RCC 7860 (cell line): ENCODE data around the gene ANKS1B.
"Not testable (repeated sequence)": the region's sequence is repeated elsewhere in the genome, so short reads cannot be mapped to it uniquely, and the experiment has no call there.

Source experiments
- DNase-seq: peaks from one replicate; pipeline ENCODE4 v3.0.0-alpha.2; 2015; ENCODE audit warnings: low spot score
- FAIRE-seq: peaks from 2 replicates; lab custom pipeline; 2012; peaks lifted over from hg19 to GRCh38; lab: Jason Lieb, UNC

ANKS1B gene

GRCh38 chr12:99767809-99768208 is 216.9 kb downstream of the ANKS1B start:
- peak; percentile 84 for FAIRE-seq
- peak; percentile 31 for DNase-seq

GRCh38 chr12:99766408-99766807 is 218.3 kb downstream of the ANKS1B start:
- DNase-seq (no peak), FAIRE-seq (no peak)

- FAIRE-seq = no peak
- no peak for DNase-seq
Observed at GRCh38 chr12:99765469-99766114, 219.1 kb downstream of the ANKS1B start.

- DNase-seq (no peak), FAIRE-seq (no peak)
Observed at GRCh38 chr12:99759444-99759843, 225.3 kb downstream of the ANKS1B start.

GRCh38 chr12:99758997-99759396 is 225.7 kb downstream of the ANKS1B start:
- no peak for FAIRE-seq

GRCh38 chr12:99752740-99753139 is 232.0 kb downstream of the ANKS1B start:
- no peak for FAIRE-seq
- DNase-seq = no peak

More at GRCh38 chr12:99758997-99759396, 225.7 kb downstream of the ANKS1B start:
- DNase-seq = no peak

- no peak for DNase-seq
- no peak for FAIRE-seq
Observed at GRCh38 chr12:99746538-99746937, 238.2 kb downstream of the ANKS1B start.

GRCh38 chr12:99745895-99746294 is 238.8 kb downstream of the ANKS1B start:
- no peak for FAIRE-seq
- DNase-seq = no peak

- FAIRE-seq = no peak
- DNase-seq = no peak
Observed at GRCh38 chr12:99745121-99745520, 239.6 kb downstream of the ANKS1B start.

- DNase-seq = no peak
- no peak for FAIRE-seq
Observed at GRCh38 chr12:99736760-99737269, 247.9 kb downstream of the ANKS1B start.

- DNase-seq (no peak), FAIRE-seq (no peak)
Observed at GRCh38 chr12:99732131-99732530, 252.6 kb downstream of the ANKS1B start.

GRCh38 chr12:99722690-99723486 is 261.8 kb downstream of the ANKS1B start:
- DNase-seq (no peak), FAIRE-seq (no peak)

- FAIRE-seq (no peak), DNase-seq (no peak)
Observed at GRCh38 chr12:99721715-99722275, 262.9 kb downstream of the ANKS1B start.

GRCh38 chr12:99720083-99720465 is 264.7 kb downstream of the ANKS1B start:
- not testable (repeated sequence) for DNase-seq, FAIRE-seq

- FAIRE-seq, DNase-seq: not testable (repeated sequence)
Observed at GRCh38 chr12:99719411-99720082, 265.2 kb downstream of the ANKS1B start.

- FAIRE-seq, DNase-seq: not testable (repeated sequence)
Observed at GRCh38 chr12:99715841-99716510, 268.8 kb downstream of the ANKS1B start.

- not testable (repeated sequence) for FAIRE-seq, DNase-seq
Observed at GRCh38 chr12:99714921-99715320, 269.8 kb downstream of the ANKS1B start.

- FAIRE-seq (no peak), DNase-seq (no peak)
Observed at GRCh38 chr12:99713946-99714520, 270.7 kb downstream of the ANKS1B start.

GRCh38 chr12:99712281-99712680 is 272.5 kb downstream of the ANKS1B start:
- no peak for FAIRE-seq
- DNase-seq = no peak

GRCh38 chr12:99711246-99711645 is 273.5 kb downstream of the ANKS1B start:
- no peak for FAIRE-seq
- DNase-seq = no peak
